SK-N-SH (cell line): ENCODE results near the gene ME3. TPM values are rescaled to one million over a fixed set of nuclear protein-coding genes. Genes with fewer than 3 reads are reported as not detected.

Experiments used
- CTCF ChIA-PET: fragments of 300-600, 350-600 bp; formaldehyde crosslinking; extraction: SDS; loops from one replicate; lab custom pipeline; 2021; lab: Yijun Ruan, JAX
- POLR2A ChIA-PET: fragments of 350-600 bp; sonication (Branson Sonifier 250); formaldehyde crosslinking; extraction: SDS; loops from one replicate; lab custom pipeline; 2020; ENCODE audit warnings: antibody characterized with exemption, inconsistent platforms; lab: Yijun Ruan, JAX
- DNase-seq: peaks from one replicate; pipeline ENCODE4 v3.0.0; 2012
- H2AFZ ChIP-seq: fragments of 200-600 bp; sonication (generic); 2 replicates; pipeline ENCODE4 v1.8.1; 2016; ENCODE audit warnings: antibody characterized with exemption, mild to moderate bottlenecking, low read depth
- H3F3A ChIP-seq: fragments of 200-600 bp; sonication (generic); replicated peaks from 2 replicates; pipeline ENCODE3; 2016; ENCODE audit warnings: antibody characterized with exemption, mild to moderate bottlenecking; ENCODE audit not compliant: insufficient read depth
- H3K27ac ChIP-seq, 2 experiments: fragments of 200-500 bp in 1 of 2; fragments of 200-600 bp in 1 of 2; sonication (Bioruptor generic) in 1 of 2; sonication (generic), shearing (Covaris generic) in 1 of 2; 2 replicates each; pipeline versions ENCODE4 v1.5.1 to v1.6.1; 2014 to 2016; ENCODE audit warnings: low read depth in 2 of 2, inconsistent platforms in 1 of 2, low read length in 1 of 2, mild to moderate bottlenecking in 1 of 2, mixed read lengths in 1 of 2
- H3K27me3 ChIP-seq: fragments of 200-600 bp; sonication (generic), shearing (Covaris generic); 2 replicates; pipeline ENCODE4 v1.6.1; 2016; ENCODE audit warnings: mixed run types; ENCODE audit not compliant: insufficient read depth
- H3K36me3 ChIP-seq, 2 experiments: fragments of 200-500 bp in 1 of 2; fragments of 200-600 bp in 1 of 2; sonication (Bioruptor generic) in 1 of 2; sonication (generic) in 1 of 2; replicated peaks in 1 of 2; 2 replicates each; pipeline versions ENCODE3 to v1.5.1; 2014 to 2016; ENCODE audit warnings: low read length in 1 of 2, mild to moderate bottlenecking in 1 of 2; ENCODE audit not compliant: insufficient read depth in 2 of 2, control insufficient read depth in 1 of 2
- H3K4me1 ChIP-seq, 2 experiments: fragments of 200-500 bp in 1 of 2; fragments of 200-600 bp in 1 of 2; sonication (Bioruptor generic) in 1 of 2; sonication (generic), shearing (Covaris generic) in 1 of 2; 2 replicates each; pipeline versions ENCODE4 v1.5.1 to v1.6.1; 2014 to 2016; ENCODE audit warnings: low read depth in 1 of 2, low read length in 1 of 2, mixed run types in 1 of 2; ENCODE audit not compliant: insufficient read depth in 2 of 2, control insufficient read depth in 1 of 2
- H3K4me2 ChIP-seq: fragments of 200-600 bp; sonication (generic), shearing (Covaris generic); 2 replicates; pipeline ENCODE4 v1.6.1; 2017; ENCODE audit warnings: mixed run types
- H3K4me3 ChIP-seq, 2 experiments: fragments of 200-500 bp in 1 of 2; fragments of 200-600 bp in 1 of 2; sonication (Bioruptor generic) in 1 of 2; sonication (generic), shearing (Covaris generic) in 1 of 2; 2 replicates each; pipeline versions ENCODE4 v1.5.1 to v1.8.1; 2014 to 2016; ENCODE audit warnings: low read depth in 2 of 2, inconsistent platforms in 1 of 2, low read length in 1 of 2, mild to moderate bottlenecking in 1 of 2, mixed read lengths in 1 of 2, moderate library complexity in 1 of 2
- H3K79me2 ChIP-seq: fragments of 200-600 bp; sonication (generic); 2 replicates; pipeline ENCODE4 v1.8.1; 2017; ENCODE audit warnings: mild to moderate bottlenecking; ENCODE audit not compliant: insufficient read depth
- H3K9ac ChIP-seq: fragments of 200-600 bp; sonication (generic); 2 replicates; pipeline ENCODE4 v1.6.1; 2017; ENCODE audit warnings: mixed run types
- H3K9me2 ChIP-seq: fragments of 200-600 bp; sonication (generic); 2 replicates; pipeline ENCODE4 v1.6.1; 2017; ENCODE audit warnings: mixed run types
- H3K9me3 ChIP-seq: fragments of 200-600 bp; sonication (generic); 2 replicates; pipeline ENCODE4 v1.6.1; 2017; ENCODE audit warnings: mixed run types, mild to moderate bottlenecking, moderate library complexity
- H4K20me1 ChIP-seq: fragments of 200-600 bp; sonication (generic); 2 replicates; pipeline ENCODE4 v1.6.1; 2017; ENCODE audit warnings: mild to moderate bottlenecking, mixed run types; ENCODE audit not compliant: insufficient read depth
- ELF1 ChIP-seq: IDR thresholded peaks from 2 replicates; pipeline ENCODE4 v1.4.0; 2012
- EP300 ChIP-seq, 2 experiments: IDR thresholded peaks; 2 replicates each; pipeline versions ENCODE4 v1.4.0 to v1.6.1; 2012; ENCODE audit warnings: borderline replicate concordance in 1 of 2, low read depth in 1 of 2, low read length in 1 of 2
- FOSL2 ChIP-seq: IDR thresholded peaks from 2 replicates; pipeline ENCODE4 v1.4.0; 2012; ENCODE audit warnings: low read depth, mild to moderate bottlenecking, moderate library complexity, borderline replicate concordance
- JUND ChIP-seq: IDR thresholded peaks from 2 replicates; pipeline ENCODE4 v1.4.0; 2012
- MXI1 ChIP-seq: IDR thresholded peaks from 2 replicates; pipeline ENCODE4 v1.6.1; 2012; ENCODE audit warnings: mild to moderate bottlenecking, low read depth, low read length, improper control_type of control experiment
- NFIC ChIP-seq: IDR thresholded peaks from 2 replicates; pipeline ENCODE4 v1.4.0; 2012; ENCODE audit warnings: borderline replicate concordance
- NRF1 ChIP-seq: IDR thresholded peaks from 2 replicates; pipeline ENCODE4 v1.6.1; 2012; ENCODE audit warnings: low read depth, mild to moderate bottlenecking, low read length
- POLR2AphosphoS5 ChIP-seq: IDR thresholded peaks from 2 replicates; pipeline ENCODE4 v1.6.1; 2012; ENCODE audit warnings: low read depth, low read length
- RAD21 ChIP-seq: IDR thresholded peaks from 2 replicates; pipeline ENCODE4 v1.6.1; 2012; ENCODE audit warnings: mild to moderate bottlenecking, low read length
- RCOR1 ChIP-seq: fragments of 150-350 bp; IDR thresholded peaks from 2 replicates; pipeline ENCODE4 v1.6.1; 2017; ENCODE audit warnings: antibody characterized with exemption, low read length
- SIN3A ChIP-seq: IDR thresholded peaks from 2 replicates; pipeline ENCODE4 v1.6.1; 2012; ENCODE audit warnings: low read depth, mild to moderate bottlenecking, low read length, moderate library complexity, borderline replicate concordance
- SMC3 ChIP-seq: IDR thresholded peaks from 2 replicates; pipeline ENCODE4 v1.6.1; 2012; ENCODE audit warnings: low read depth, low read length, improper control_type of control experiment
- TEAD4 ChIP-seq: IDR thresholded peaks from 2 replicates; pipeline ENCODE4 v1.4.0; 2012; ENCODE audit warnings: mild to moderate bottlenecking, borderline replicate concordance; ENCODE audit not compliant: insufficient read depth
- USF2 ChIP-seq: fragments of 150-350 bp; IDR thresholded peaks from 2 replicates; pipeline ENCODE4 v1.6.1; 2017; ENCODE audit warnings: antibody characterized with exemption, low read length, low read depth, borderline replicate concordance
- WGBS: methylation state at CpG from one replicate; pipeline ENCODE4 v1.1.6; 2017; ENCODE audit warnings: low lambda C conversion rate; 5-methylcytosine and 5-hydroxymethylcytosine counted together
- polyA plus RNA-seq, 3 experiments: library from polyadenylated mRNA; depleted of rRNA; stranded (reverse); fragments of >200 nt; gene quantifications; 2 replicates each; pipeline ENCODE4 v1.2.3, GENCODE V29; 2012
- TF ChIP-seq, protein P1 (sequence below): IDR thresholded peaks from 2 replicates; pipeline ENCODE4 v1.6.1; 2012; ENCODE audit warnings: mild to moderate bottlenecking, low read depth, low read length, moderate library complexity
- TF ChIP-seq, protein P2 (sequence below): IDR thresholded peaks from 2 replicates; pipeline ENCODE4; 2012
- TF ChIP-seq, protein P3 (sequence below): fragments of 150-350 bp; IDR thresholded peaks from 2 replicates; pipeline ENCODE4 v1.6.1; 2016; ENCODE audit warnings: mild to moderate bottlenecking, low read depth, low read length
- TF ChIP-seq, protein P4 (sequence below): IDR thresholded peaks from 2 replicates; pipeline ENCODE4 v1.4.0; 2012; ENCODE audit warnings: low read depth

The ME3 gene
- polyA plus RNA-seq, 1 of the 3 experiments (the other 2 are of a cell fraction): 22.0 TPM

DNA sequence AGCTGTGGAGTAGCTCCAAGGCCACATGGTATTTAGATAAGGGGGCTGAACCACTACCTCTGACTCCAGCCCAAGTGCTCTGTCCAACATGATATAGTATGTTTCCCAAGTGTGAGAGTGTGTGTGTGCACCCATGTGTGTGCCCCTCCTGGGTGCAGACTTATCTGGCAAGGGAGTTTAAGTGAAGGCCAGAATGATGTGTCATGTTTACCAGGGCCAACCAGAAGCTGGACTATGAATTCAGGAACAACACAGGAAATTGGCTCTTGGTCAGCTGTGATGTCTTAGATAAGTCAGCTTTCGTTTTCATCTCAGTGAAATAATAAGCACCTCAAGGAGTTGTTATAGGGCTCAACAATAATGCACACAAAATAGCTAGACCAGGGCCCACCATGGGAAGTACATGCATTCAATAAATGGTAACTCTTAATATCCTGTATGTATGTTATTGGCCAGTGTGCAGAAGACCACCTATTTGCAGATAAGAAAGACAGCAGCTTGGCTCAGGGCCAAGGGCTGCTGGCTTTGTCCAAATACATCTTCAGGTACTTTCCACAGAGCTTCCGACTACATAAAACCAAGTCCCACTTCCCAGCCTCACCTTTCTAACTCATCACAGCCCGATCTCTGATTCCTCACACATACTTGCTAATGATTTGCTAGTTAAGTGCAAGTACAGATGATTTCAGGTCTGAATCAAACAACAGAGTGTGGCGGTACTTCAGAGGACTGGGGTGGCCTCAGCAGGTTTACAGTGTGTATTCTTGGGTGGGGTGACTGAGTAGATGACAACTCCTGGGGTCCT, 120.9 kb downstream of the ME3 start (continued):
- TF ChIP-seq TEAD4 (peak; percentile 51; the same call in 1 of the 2 replicates), JUND (peak; percentile 77), POLR2AphosphoS5 (peak; percentile 45; the same call in 1 of the 2 replicates), NFIC (peak; percentile 92)
- TF ChIP-seq, protein P1, sequence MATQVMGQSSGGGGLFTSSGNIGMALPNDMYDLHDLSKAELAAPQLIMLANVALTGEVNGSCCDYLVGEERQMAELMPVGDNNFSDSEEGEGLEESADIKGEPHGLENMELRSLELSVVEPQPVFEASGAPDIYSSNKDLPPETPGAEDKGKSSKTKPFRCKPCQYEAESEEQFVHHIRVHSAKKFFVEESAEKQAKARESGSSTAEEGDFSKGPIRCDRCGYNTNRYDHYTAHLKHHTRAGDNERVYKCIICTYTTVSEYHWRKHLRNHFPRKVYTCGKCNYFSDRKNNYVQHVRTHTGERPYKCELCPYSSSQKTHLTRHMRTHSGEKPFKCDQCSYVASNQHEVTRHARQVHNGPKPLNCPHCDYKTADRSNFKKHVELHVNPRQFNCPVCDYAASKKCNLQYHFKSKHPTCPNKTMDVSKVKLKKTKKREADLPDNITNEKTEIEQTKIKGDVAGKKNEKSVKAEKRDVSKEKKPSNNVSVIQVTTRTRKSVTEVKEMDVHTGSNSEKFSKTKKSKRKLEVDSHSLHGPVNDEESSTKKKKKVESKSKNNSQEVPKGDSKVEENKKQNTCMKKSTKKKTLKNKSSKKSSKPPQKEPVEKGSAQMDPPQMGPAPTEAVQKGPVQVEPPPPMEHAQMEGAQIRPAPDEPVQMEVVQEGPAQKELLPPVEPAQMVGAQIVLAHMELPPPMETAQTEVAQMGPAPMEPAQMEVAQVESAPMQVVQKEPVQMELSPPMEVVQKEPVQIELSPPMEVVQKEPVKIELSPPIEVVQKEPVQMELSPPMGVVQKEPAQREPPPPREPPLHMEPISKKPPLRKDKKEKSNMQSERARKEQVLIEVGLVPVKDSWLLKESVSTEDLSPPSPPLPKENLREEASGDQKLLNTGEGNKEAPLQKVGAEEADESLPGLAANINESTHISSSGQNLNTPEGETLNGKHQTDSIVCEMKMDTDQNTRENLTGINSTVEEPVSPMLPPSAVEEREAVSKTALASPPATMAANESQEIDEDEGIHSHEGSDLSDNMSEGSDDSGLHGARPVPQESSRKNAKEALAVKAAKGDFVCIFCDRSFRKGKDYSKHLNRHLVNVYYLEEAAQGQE: peak; percentile 66; the same call in 1 of the 2 replicates

GRCh38 chr11:86550757-86551156, 121.7 kb downstream of the ME3 start:
- Histone ChIP-seq H3K79me2 (no peaks in the 10 kb centered on the region), H3F3A (peaks cover 25% of the 10 kb centered on the region), H4K20me1 (no peaks in the 10 kb centered on the region), H3K4me3 (no peak overlapping the region), H3K4me2 (no peak overlapping the region), H3K9me3 (no peaks in the 10 kb centered on the region), H3K27ac (no peak overlapping the region), H3K9ac (no peak overlapping the region), H3K4me1 (peaks cover 6 to 24% of the 10 kb centered on the region in 2 experiments), H3K27me3 (no peaks in the 10 kb centered on the region), H2AFZ (no peak overlapping the region), H3K36me3 (no peaks in the 10 kb centered on the region), H3K9me2 (no peaks in the 10 kb centered on the region)
- no peak for DNase-seq
- ChIA-PET POLR2A (no interaction called here), CTCF (interaction anchor here (1.4 kb wide), 1 partner anchor 15 kb away, joined by 3 read pairs; no protein-coding TSS in a partner anchor)
- 91% methylated on average over 2 of the region's 2 CpGs for WGBS
- TF ChIP-seq RAD21 (no peak), USF2 (no peak), SMC3 (no peak), RCOR1 (no peak), ELF1 (no peak), MXI1 (no peak), NRF1 (no peak), SIN3A (no peak), FOSL2 (no peak), EP300 (IDR thresholded peaks at IDR 0.05; ENCODE audit: borderline replicate concordance in 1 of 2, low read depth in 1 of 2, low read length in 1 of 2) (no peak), JUND (no peak)
- TF ChIP-seq, protein P2, sequence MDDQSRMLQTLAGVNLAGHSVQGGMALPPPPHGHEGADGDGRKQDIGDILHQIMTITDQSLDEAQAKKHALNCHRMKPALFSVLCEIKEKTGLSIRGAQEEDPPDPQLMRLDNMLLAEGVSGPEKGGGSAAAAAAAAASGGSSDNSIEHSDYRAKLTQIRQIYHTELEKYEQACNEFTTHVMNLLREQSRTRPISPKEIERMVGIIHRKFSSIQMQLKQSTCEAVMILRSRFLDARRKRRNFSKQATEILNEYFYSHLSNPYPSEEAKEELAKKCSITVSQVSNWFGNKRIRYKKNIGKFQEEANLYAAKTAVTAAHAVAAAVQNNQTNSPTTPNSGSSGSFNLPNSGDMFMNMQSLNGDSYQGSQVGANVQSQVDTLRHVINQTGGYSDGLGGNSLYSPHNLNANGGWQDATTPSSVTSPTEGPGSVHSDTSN: no peak
- TF ChIP-seq, protein P3, sequence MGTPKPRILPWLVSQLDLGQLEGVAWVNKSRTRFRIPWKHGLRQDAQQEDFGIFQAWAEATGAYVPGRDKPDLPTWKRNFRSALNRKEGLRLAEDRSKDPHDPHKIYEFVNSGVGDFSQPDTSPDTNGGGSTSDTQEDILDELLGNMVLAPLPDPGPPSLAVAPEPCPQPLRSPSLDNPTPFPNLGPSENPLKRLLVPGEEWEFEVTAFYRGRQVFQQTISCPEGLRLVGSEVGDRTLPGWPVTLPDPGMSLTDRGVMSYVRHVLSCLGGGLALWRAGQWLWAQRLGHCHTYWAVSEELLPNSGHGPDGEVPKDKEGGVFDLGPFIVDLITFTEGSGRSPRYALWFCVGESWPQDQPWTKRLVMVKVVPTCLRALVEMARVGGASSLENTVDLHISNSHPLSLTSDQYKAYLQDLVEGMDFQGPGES: no peak
- TF ChIP-seq, protein P4, sequence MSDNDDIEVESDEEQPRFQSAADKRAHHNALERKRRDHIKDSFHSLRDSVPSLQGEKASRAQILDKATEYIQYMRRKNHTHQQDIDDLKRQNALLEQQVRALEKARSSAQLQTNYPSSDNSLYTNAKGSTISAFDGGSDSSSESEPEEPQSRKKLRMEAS: no peak
- TF ChIP-seq, protein P1: no peak
